GM10847 (cell line): ENCODE data around the gene ATF3.

Experiments
- POLR2A ChIP-seq: IDR thresholded peaks from 2 replicates; pipeline ENCODE4 v1.6.1; 2011; ENCODE audit not compliant: insufficient read length; ENCODE audit errors: extremely low read depth

Gene ATF3

GRCh38 chr1:212667223-212668139 is 58.9 kb downstream of the ATF3 start:
- no peak for TF ChIP-seq POLR2A

GRCh38 chr1:212668477-212668876 is 59.9 kb downstream of the ATF3 start:
- TF ChIP-seq POLR2A: no peak

GRCh38 chr1:212669102-212669501 is 60.5 kb downstream of the ATF3 start:
- no peak for TF ChIP-seq POLR2A

GRCh38 chr1:212669600-212669999 is 61.0 kb downstream of the ATF3 start:
- TF ChIP-seq POLR2A: no peak

GRCh38 chr1:212670301-212670700 is 61.7 kb downstream of the ATF3 start:
- TF ChIP-seq POLR2A: no peak
